ENCODE data around the gene CABP7. TPM values are rescaled to one million over a fixed set of nuclear protein-coding genes. Genes with fewer than 3 reads are reported as not detected.

Gene CABP7
- total and polyA plus RNA-seq, 2 of the 8 experiments (the other 6 are each of a cell fraction or from before 2014, with no cell fraction given), result 0.20 to 0.36 TPM

- TF ChIP-seq CTCF (IDR thresholded peaks at IDR 0.05; ENCODE audit: control extremely low read depth in 1 of 3, insufficient read depth in 1 of 3, low read depth in 1 of 3, low read length in 3 of 3) (no peak), JUND (IDR thresholded peaks at IDR 0.05; ENCODE audit: low read length) (no peak), USF2 (IDR thresholded peaks at IDR 0.05; ENCODE audit: low read length) (no peak), PHF8 (conservative IDR thresholded peaks at IDR 0.05; ENCODE audit: low read depth, low read length) (no peak), FOSL1 (IDR thresholded peaks at IDR 0.05; ENCODE audit: insufficient read depth, low read depth, low read length) (no peak), BCL11A (IDR thresholded peaks at IDR 0.05; ENCODE audit: low read depth in 2 of 2, low read length in 2 of 2) (no peak), CHD2 (IDR thresholded peaks at IDR 0.05; ENCODE audit: low read length) (no peak)
These were observed 26.6 kb upstream of the CABP7 start (continued) for GRCh38 chr22:29693161-29693560.

Data from H1 (cell line).